Activated naive CD8-positive, alpha-beta T cell treated with anti-CD3 and anti-CD28 coated beads, Interleukin-2, amount 10 ng/mL, durations not matched to agents 7 days and 5 days (primary cell): ENCODE data around the gene OR52N2. TPM values are rescaled to one million over a fixed set of nuclear protein-coding genes. Genes with fewer than 3 reads are reported as not detected.

Experiments
- ATAC-seq: fragments of 150-1000 bp; cut with Tn5 transposase; one replicate; pipeline ENCODE4 v1.10.0; 2021; ENCODE audit warnings: low read depth, moderate library complexity
- POLR2A ChIA-PET: fragments of 350-600 bp; sonication (Branson Sonifier 250); formaldehyde crosslinking; loops from one replicate; lab custom pipeline; 2021; ENCODE audit warnings: antibody characterized with exemption; lab: Charles Lee
- DNase-seq: peaks from one replicate; pipeline ENCODE4 v3.0.0; 2021
- H3K27ac Mint-ChIP-seq: one replicate; pipeline ENCODE4 v1.8.0; 2022; ENCODE audit warnings: mild to moderate bottlenecking, mixed read lengths
- H3K27me3 Mint-ChIP-seq: one replicate; pipeline ENCODE4 v1.8.0; 2022; ENCODE audit warnings: mild to moderate bottlenecking, moderate library complexity, mixed read lengths
- H3K36me3 Mint-ChIP-seq: one replicate; pipeline ENCODE4 v1.8.0; 2021; ENCODE audit warnings: mild to moderate bottlenecking, mixed read lengths
- H3K4me1 Mint-ChIP-seq: one replicate; pipeline ENCODE4 v1.8.0; 2021; ENCODE audit warnings: mixed read lengths
- H3K4me3 Mint-ChIP-seq: one replicate; pipeline ENCODE4 v1.8.0; 2022; ENCODE audit warnings: mild to moderate bottlenecking, moderate library complexity, mixed read lengths
- H3K9me3 Mint-ChIP-seq: one replicate; pipeline ENCODE4 v1.8.0; 2021; ENCODE audit warnings: mixed read lengths
- total RNA-seq, 2 experiments: library from RNA; stranded (reverse); gene quantifications; one replicate each; pipeline ENCODE4 v1.2.3, GENCODE V29; 2021

The OR52N2 gene
- total RNA-seq, 2 experiments from 2014 or later = not detected

GRCh38 chr11:5833446-5833845 is 24.7 kb downstream of the OR52N2 start:
- POLR2A ChIA-PET = no interaction called here
- Mint-ChIP-seq H3K4me3 (no peak overlapping the region), H3K9me3 (no peaks in the 10 kb centered on the region), H3K27me3 (peaks cover 12% of the 10 kb centered on the region), H3K36me3 (no peaks in the 10 kb centered on the region), H3K4me1 (no peaks in the 10 kb centered on the region), H3K27ac (no peak overlapping the region)
- DNase-seq (no peak), ATAC-seq (no peak)

- no peak for DNase-seq
- Mint-ChIP-seq H3K9me3 (no peaks in the 10 kb centered on the region), H3K4me1 (no peaks in the 10 kb centered on the region), H3K4me3 (no peak overlapping the region), H3K27ac (no peak overlapping the region), H3K36me3 (no peaks in the 10 kb centered on the region), H3K27me3 (peaks cover 14% of the 10 kb centered on the region)
- ATAC-seq = no peak
- POLR2A ChIA-PET = no interaction called here
Observed at GRCh38 chr11:5837695-5838094, 29.0 kb downstream of the OR52N2 start.

DNA sequence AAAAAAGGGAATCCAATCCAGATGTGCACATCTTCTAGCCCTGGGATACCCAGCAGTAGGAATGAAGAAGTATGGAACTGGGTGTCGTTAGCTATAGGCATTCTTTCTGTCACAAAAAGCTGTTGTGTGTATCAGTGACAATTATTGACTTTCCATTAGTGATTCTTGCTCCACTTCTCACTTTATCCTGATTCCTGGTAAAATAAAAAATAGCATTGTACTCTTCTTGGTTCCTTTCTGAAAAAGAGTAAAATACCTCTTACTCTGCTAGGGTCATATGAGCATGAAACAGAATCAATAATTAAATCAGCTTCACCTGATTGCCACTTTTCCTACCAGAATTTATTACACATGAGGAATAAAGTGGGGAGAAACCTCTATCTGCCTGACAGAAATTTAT is 33.1 kb downstream of the OR52N2 start, which contains the start of gene OR52E6:
Gene OR52E6, minus strand, starts transcription at position 101 of the 400 bp plus-strand sequence. Its CDS starts 0 bp downstream, at position 101.
- Mint-ChIP-seq H3K4me3 (no peak within 1 kb of the TSS), H3K27me3 (peaks cover 11% of the 10 kb centered on the region), H3K9me3 (no peaks in the 10 kb centered on the region), H3K27ac (no peak within 1 kb of the TSS), H3K36me3 (no peaks in the 10 kb centered on the region), H3K4me1 (no peaks in the 10 kb centered on the region)
- POLR2A ChIA-PET = no interaction called here
- no peak for DNase-seq
- no peak for ATAC-seq

DNA sequence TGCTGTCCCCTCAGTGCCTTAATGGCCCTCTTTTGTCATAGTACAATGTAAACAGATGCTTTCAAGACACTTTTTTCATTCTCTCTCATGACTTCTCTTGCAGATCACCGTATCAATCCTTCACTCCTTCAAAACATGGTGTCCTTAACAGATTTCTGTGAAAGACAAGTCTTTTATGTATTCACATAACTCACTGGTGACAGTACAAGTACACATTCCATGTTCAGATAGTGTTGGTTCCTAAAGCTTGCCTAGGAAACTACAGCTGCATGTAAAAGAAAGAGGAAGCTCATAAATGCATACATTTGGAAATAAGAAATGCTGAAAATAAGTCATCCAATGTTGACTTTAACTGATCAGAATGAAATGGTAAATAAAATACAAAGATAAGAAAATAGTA is 38.0 kb downstream of the OR52N2 start:
- Mint-ChIP-seq H3K4me1 (no peaks in the 10 kb centered on the region), H3K27ac (no peak overlapping the region), H3K27me3 (peaks cover 4% of the 10 kb centered on the region), H3K9me3 (no peaks in the 10 kb centered on the region), H3K4me3 (no peak overlapping the region), H3K36me3 (no peaks in the 10 kb centered on the region)
- no peak for ATAC-seq
- POLR2A ChIA-PET = no interaction called here
- no peak for DNase-seq

DNA sequence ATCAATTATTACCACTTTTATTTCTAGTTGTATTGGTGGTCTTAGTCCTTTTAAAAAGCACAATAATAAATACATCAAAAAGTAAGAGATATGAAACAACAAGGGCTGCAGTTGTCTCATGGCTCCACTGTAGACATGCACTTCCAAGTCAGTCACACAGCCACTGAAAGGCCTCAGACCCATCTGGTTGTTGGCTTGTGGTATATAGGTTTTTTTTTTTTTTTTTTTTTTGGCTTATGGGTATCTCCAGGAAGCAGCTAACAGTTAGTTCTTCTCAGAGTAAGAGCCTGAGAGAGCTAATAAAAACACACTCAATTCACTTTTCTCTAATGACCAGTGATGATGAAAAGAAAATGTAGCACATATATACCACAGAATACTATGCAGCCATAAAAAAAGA is 39.0 kb downstream of the OR52N2 start:
- Mint-ChIP-seq H3K9me3 (peaks cover 1% of the 10 kb centered on the region), H3K36me3 (no peaks in the 10 kb centered on the region), H3K27me3 (peaks cover 4% of the 10 kb centered on the region), H3K27ac (no peak overlapping the region), H3K4me1 (no peaks in the 10 kb centered on the region), H3K4me3 (no peak overlapping the region)
- ATAC-seq (no peak), DNase-seq (no peak)
- POLR2A ChIA-PET = no interaction called here

- POLR2A ChIA-PET = no interaction called here
- Mint-ChIP-seq H3K36me3 (no peaks in the 10 kb centered on the region), H3K9me3 (peaks cover 1% of the 10 kb centered on the region), H3K4me3 (no peak overlapping the region), H3K4me1 (no peaks in the 10 kb centered on the region), H3K27me3 (peaks cover 9% of the 10 kb centered on the region), H3K27ac (no peak overlapping the region)
- ATAC-seq (no peak), DNase-seq (no peak)
Observed at GRCh38 chr11:5851002-5851401, 42.3 kb downstream of the OR52N2 start.

DNA sequence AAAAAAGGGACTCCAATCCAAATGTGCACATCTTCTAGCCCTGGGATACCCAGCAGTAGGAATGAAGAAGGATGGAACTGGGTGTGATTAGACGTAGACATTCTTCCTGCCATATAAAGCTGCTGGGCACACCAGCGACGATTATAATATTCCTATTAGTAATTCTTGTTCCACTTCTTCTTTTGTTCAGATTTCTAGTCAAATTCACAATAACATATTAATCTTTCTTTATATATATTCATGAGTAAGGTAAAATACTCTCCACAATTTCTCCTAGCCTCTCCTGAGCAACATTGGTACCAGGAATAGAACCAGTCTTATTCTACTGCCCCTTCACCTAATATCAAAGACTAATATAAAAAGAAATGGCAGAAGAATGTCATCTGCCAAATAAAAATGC is 48.9 kb downstream of the OR52N2 start, which contains the start of gene OR52E8:
Gene OR52E8, minus strand, starts transcription at position 101 of the 400 bp plus-strand sequence. Its CDS starts 0 bp downstream, at position 101.
- no peak within 1 kb of the TSS for H3K27ac Mint-ChIP-seq
- ATAC-seq = no peak
- POLR2A ChIA-PET = no interaction called here
- DNase-seq = no peak
- H3K4me1 Mint-ChIP-seq = no peaks in the 10 kb centered on the region
- H3K9me3 Mint-ChIP-seq = no peaks in the 10 kb centered on the region
- H3K27me3 Mint-ChIP-seq = peaks cover 5% of the 10 kb centered on the region
- H3K4me3 Mint-ChIP-seq = no peak within 1 kb of the TSS
- no peaks in the 10 kb centered on the region for H3K36me3 Mint-ChIP-seq

DNA sequence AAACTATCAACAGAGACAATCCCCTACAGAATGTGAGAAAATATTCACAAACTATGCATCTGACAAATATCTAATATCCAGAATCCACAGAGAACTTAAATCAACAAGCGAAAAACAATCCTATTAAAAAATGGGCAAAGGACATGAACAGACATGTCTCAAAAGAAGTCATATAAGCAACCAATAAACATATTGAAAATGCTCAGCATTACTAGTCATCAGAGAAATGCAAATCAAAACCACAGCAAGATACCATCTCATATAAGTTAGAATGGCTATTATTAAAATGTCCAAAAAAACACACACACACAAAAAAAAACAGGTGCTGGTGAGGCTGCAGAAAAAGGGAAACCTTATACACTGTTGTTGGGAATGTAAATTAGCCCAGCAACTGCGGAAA is 57.1 kb downstream of the OR52N2 start:
- DNase-seq (no peak), ATAC-seq (no peak)
- Mint-ChIP-seq H3K27ac (no peak overlapping the region), H3K4me1 (no peaks in the 10 kb centered on the region), H3K4me3 (no peak overlapping the region), H3K36me3 (no peaks in the 10 kb centered on the region), H3K27me3 (no peaks in the 10 kb centered on the region), H3K9me3 (peaks cover 3% of the 10 kb centered on the region)
- POLR2A ChIA-PET = no interaction called here

Other genes with a start within 250 kb of the OR52N2 start
- not detected for gene OR52B6, start 228.0 kb upstream of the OR52N2 start, total RNA-seq
- gene TRIM6, start 212.3 kb upstream of the OR52N2 start, total RNA-seq = 1 to 10 TPM; 1.5 to 2.7 TPM
- 10 to 100 TPM; 17.3 to 17.5 TPM for gene TRIM34, start 183.9 kb upstream of the OR52N2 start, total RNA-seq
- gene TRIM5, start 123.8 kb upstream of the OR52N2 start, total RNA-seq = 10 to 100 TPM; 33.1 to 36.4 TPM
- 100 to 1,000 TPM; 341 to 369 TPM for gene TRIM22, start 119.1 kb upstream of the OR52N2 start, total RNA-seq
- under 1 TPM; 0.86 to 0.99 TPM for gene OR56B1, start 72.5 kb upstream of the OR52N2 start, total RNA-seq
- 1 to 10 TPM; 1.7 to 1.8 TPM for gene OR52N4, start 54.7 kb upstream of the OR52N2 start, total RNA-seq
- gene OR52N5, start 25.6 kb upstream of the OR52N2 start, total RNA-seq = not detected
- not detected for gene OR52N1, start 17.7 kb upstream of the OR52N2 start, total RNA-seq
- not detected for gene OR52E6, start 33.0 kb downstream of the OR52N2 start, total RNA-seq
- not detected for gene OR52E8, start 48.8 kb downstream of the OR52N2 start, total RNA-seq
- gene OR52E4, start 71.7 kb downstream of the OR52N2 start, total RNA-seq = not detected
- not detected for gene OR52E5, start 84.3 kb downstream of the OR52N2 start, total RNA-seq
- gene OR56A3, start 133.3 kb downstream of the OR52N2 start, total RNA-seq = not detected
- gene OR56A5, start 159.6 kb downstream of the OR52N2 start, total RNA-seq = not detected
- gene OR52L1, start 178.1 kb downstream of the OR52N2 start, total RNA-seq = not detected
- gene OR56A4, start 198.0 kb downstream of the OR52N2 start, total RNA-seq = not detected
- gene OR56A1, start 221.8 kb downstream of the OR52N2 start, total RNA-seq = not detected